ENCODE data around the gene OR6S1. TPM values are rescaled to one million over a fixed set of nuclear protein-coding genes. Genes with fewer than 3 reads are reported as not detected.

OR6S1 gene
- total RNA-seq, 1 donor from 2014 or later: not detected

DNA sequence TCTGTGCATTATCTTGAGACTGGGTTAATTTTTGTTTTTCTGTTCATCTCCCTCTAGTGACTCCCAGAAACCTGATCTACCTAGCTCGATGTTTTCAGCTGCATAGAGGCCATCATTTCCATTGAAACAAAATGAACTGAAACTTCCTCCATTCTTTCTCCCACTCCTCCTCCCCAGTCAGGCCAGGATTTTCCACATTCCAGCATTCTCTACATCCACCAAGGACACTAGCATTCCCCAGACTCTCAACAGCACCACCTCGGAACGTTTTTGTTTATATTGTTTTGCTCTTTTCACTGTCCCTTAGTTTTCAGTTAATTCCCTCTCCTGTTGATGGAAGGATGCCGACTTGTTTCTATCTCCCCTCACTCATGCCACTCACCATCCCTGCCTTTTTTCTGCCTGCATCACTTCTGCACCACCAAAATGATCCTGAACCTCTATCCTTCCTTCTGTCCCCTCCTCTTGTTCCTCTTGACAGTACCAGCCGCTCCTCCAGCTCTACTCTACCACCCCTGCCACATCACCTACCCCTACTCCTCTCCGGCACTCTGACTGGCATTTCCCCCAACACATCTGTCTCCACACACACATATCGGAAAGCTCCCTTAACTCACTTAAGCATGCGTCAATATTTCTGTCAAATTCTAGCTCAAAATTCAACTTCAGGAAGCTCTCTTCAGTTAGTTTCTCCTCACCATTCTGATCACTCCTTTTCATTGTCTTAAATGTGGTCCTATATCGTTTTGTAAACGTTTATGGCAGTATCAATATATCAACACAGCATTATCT is 13.2 kb downstream of the OR6S1 start:
- no peak for TF ChIP-seq CTCF (IDR thresholded peaks at IDR 0.05)
- no peak for DNase-seq
- intact Hi-C loops (cut with DNase I): no loop called here
- peaks cover 32% of the 10 kb centered on the region for H3K4me1 ChIP-seq
- H3K27ac ChIP-seq: no peak overlapping the region
- no peak for ATAC-seq
- H3K36me3 ChIP-seq: no peaks in the 10 kb centered on the region
- no peaks in the 10 kb centered on the region for H3K9me3 ChIP-seq
- peaks cover 36% of the 10 kb centered on the region for H3K27me3 ChIP-seq
- H3K4me3 ChIP-seq: no peak overlapping the region

GRCh38 chr14:20627346-20628027 is 14.0 kb downstream of the OR6S1 start:
- intact Hi-C loops (cut with DNase I): no loop called here
- H3K27me3 ChIP-seq: peaks cover 34% of the 10 kb centered on the region
- no peak overlapping the region for H3K4me3 ChIP-seq
- no peaks in the 10 kb centered on the region for H3K9me3 ChIP-seq
- DNase-seq (no peak), ATAC-seq (no peak)
- TF ChIP-seq CTCF (IDR thresholded peaks at IDR 0.05): no peak
- no peak overlapping the region for H3K27ac ChIP-seq
- no peaks in the 10 kb centered on the region for H3K36me3 ChIP-seq
- peaks cover 35% of the 10 kb centered on the region for H3K4me1 ChIP-seq

DNA sequence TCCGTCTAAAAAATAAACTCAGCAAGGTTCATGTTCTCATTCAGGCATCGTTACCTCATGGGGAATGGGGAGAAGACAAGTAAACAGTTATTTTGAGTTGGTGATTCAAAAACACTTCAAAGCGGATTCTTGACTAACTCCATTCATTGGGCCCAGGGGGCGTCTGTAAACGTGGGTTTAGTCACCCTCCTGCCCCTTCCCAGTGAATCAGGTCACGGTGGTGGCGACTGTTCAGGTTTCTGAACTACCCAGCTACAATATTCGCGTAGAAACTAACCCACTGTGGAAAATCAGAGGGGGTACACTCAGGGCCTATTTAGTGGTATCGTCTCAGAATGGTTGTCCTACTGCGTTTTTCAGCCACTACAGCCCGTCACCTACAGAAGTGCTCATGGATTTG is 15.2 kb downstream of the OR6S1 start:
- ATAC-seq (no peak), DNase-seq (no peak)
- peaks cover 25% of the 10 kb centered on the region for H3K4me1 ChIP-seq
- no peak overlapping the region for H3K27ac ChIP-seq
- H3K36me3 ChIP-seq: no peaks in the 10 kb centered on the region
- intact Hi-C loops (cut with DNase I): no loop called here
- no peaks in the 10 kb centered on the region for H3K9me3 ChIP-seq
- no peak for TF ChIP-seq CTCF (IDR thresholded peaks at IDR 0.05)
- H3K4me3 ChIP-seq: no peak overlapping the region
- H3K27me3 ChIP-seq: peaks cover 34% of the 10 kb centered on the region

DNA sequence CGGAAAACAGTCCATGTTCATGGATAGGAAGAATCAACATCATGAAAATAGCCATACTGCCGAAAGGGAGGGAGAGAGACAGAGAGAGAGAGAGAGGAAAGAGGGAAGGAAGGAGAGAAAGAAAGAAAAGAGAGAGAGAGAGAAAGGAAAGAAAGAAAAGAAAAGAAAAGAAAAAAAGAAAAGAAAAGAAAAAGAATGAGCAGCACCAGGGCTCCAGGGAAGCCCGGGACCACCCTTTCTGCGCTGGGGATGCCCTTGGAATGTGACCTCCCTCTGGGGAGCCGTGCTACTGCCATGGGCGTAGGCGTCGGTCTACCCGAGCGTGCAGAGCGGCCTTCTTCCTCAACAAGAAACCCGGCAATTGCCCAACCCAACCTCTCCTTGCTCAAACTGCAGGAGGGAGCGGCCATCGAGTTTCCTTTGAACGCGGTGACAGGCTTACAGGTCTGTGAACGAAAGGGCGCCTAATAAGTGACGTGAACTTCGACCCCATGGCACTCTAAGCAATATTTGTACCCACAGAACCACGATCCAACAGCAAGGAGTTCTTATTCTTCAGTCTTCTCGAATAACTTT is 16.9 kb downstream of the OR6S1 start:
- DNase-seq: peak; percentile 86

DNA sequence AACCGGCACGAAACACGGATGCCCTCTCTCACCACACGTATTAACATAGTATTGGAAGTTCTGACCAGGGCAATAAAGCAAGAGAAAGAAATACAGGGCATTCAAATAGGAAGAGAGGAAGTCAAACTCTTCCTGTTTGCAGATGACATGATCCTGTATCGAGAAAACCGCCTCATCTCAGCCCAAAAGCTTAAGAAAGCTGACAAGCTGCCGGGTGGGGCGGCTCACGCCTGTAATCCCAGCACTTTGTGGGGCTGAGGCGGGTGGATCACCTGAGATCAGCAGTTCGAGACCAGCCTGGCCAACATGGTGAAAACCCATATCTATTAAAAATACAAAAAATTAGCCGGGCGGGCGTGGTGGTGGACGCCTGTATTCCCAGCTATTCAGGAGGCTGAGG is 17.7 kb downstream of the OR6S1 start:
- ATAC-seq (no peak), DNase-seq (peak; percentile 46)
- no peak for TF ChIP-seq CTCF (IDR thresholded peaks at IDR 0.05)
- Histone ChIP-seq H3K9me3 (no peaks in the 10 kb centered on the region), H3K36me3 (no peaks in the 10 kb centered on the region), H3K27me3 (peaks cover 21% of the 10 kb centered on the region), H3K4me1 (peaks cover 14% of the 10 kb centered on the region), H3K27ac (no peak overlapping the region), H3K4me3 (no peak overlapping the region)
- intact Hi-C loops (cut with DNase I): no loop called here

More for the DNA sequence above, 16.9 kb downstream of the OR6S1 start:
- H3K4me3 ChIP-seq: peak overlapping the region; percentile 39
- intact Hi-C loops (cut with DNase I): no loop called here
- H3K9me3 ChIP-seq: no peaks in the 10 kb centered on the region
- ATAC-seq: peak; percentile 87
- no peaks in the 10 kb centered on the region for H3K36me3 ChIP-seq
- no peak for TF ChIP-seq CTCF (IDR thresholded peaks at IDR 0.05)
- peaks cover 14% of the 10 kb centered on the region for H3K4me1 ChIP-seq
- no peak overlapping the region for H3K27ac ChIP-seq
- peaks cover 22% of the 10 kb centered on the region for H3K27me3 ChIP-seq

Data from upper lobe of right lung (tissue), 1 donor.